ENCODE results near the gene TEK.

GRCh38 chr9:27184556-27185351 is 75.7 kb downstream of the TEK start:
- no peak for TF ChIP-seq CTCF (IDR thresholded peaks at IDR 0.05)
- no peak for TF ChIP-seq POLR2A (IDR thresholded peaks at IDR 0.05)

Measured in tibial nerve (tissue), 3 donors.